ENCODE measurements around the gene MAPK13. TPM values are rescaled to one million over a fixed set of nuclear protein-coding genes. Genes with fewer than 3 reads are reported as not detected.
A peak's percentile ranks its signal among the peaks of the same experiment; 100 is the strongest.

The MAPK13 gene
- total RNA-seq, 1 donor from 2014 or later: 12.2 TPM

- peak; percentile 31 for DNase-seq
Measured at GRCh38 chr6:36154286-36154685, 24.0 kb downstream of the MAPK13 start.

- no peak for DNase-seq
Measured at GRCh38 chr6:36155662-36156061, 25.3 kb downstream of the MAPK13 start.

- DNase-seq: no peak
Measured at GRCh38 chr6:36160147-36160760, 29.9 kb downstream of the MAPK13 start.

GRCh38 chr6:36169023-36170007 lies 39.0 kb downstream of the MAPK13 start:
- no peak for DNase-seq

- DNase-seq: no peak
Measured at GRCh38 chr6:36170704-36171103, 40.4 kb downstream of the MAPK13 start.

GRCh38 chr6:36171573-36171972 lies 41.3 kb downstream of the MAPK13 start:
- DNase-seq: no peak

GRCh38 chr6:36177166-36177565 lies 46.9 kb downstream of the MAPK13 start:
- DNase-seq: no peak

- DNase-seq: no peak
Measured at GRCh38 chr6:36178544-36178943, 48.2 kb downstream of the MAPK13 start.

GRCh38 chr6:36180126-36180525 lies 49.8 kb downstream of the MAPK13 start:
- no peak for DNase-seq

- no peak for DNase-seq
Measured at GRCh38 chr6:36184311-36184710, 54.0 kb downstream of the MAPK13 start.

GRCh38 chr6:36186199-36186598 lies 55.9 kb downstream of the MAPK13 start:
- no peak for DNase-seq

GRCh38 chr6:36187446-36187845 lies 57.1 kb downstream of the MAPK13 start:
- no peak for DNase-seq

Other genes starting within 250 kb of the MAPK13 start
- gene SRPK1, start 209.4 kb upstream of the MAPK13 start, total RNA-seq: 28.1 TPM
- not detected for gene SLC26A8, start 105.9 kb upstream of the MAPK13 start, total RNA-seq
- gene MAPK14, start 102.7 kb upstream of the MAPK13 start, total RNA-seq: 67.9 TPM
- 13.4 TPM for gene BRPF3, start 66.2 kb downstream of the MAPK13 start, total RNA-seq
- gene PNPLA1, start 139.5 kb downstream of the MAPK13 start, total RNA-seq: not detected
- gene BNIP5, start 206.4 kb downstream of the MAPK13 start, total RNA-seq: not detected